ENCODE results near the gene MX2. TPM values are rescaled to one million over a fixed set of nuclear protein-coding genes. Genes with fewer than 3 reads are reported as not detected.

The MX2 gene
- total and polyA plus RNA-seq, 4 donors, result 0.69 to 4.7 (median 2.2) TPM

DNA sequence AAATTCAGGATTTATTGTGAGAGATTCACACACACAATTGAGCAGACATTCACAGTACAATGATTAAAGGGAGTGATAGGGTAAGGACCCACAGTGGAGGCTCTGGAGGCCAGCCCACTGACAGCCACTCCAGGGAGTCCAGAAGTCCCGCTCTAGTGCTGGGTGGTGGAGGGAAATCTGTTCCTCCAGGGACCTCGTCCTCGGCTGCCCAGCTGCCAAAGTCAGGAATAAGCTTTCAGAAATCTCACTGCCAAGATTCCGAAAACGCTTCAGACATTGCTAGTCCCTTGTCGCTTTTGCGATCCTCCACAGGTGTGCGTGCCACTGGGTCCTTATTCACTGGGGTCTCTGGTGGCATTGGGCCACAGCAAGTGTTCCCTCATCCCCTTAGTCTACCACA, 66.5 kb downstream of the MX2 start:
- Histone ChIP-seq H3K9me3 (ENCODE audit: control insufficient read depth in 4 of 4, low read length in 3 of 4) (no peaks in the 10 kb centered on the region), H3K9ac (ENCODE audit: low read depth in 1 of 2, low read length in 2 of 2) (peak overlapping the region in 1 of 2 donors; percentile 17), H3K4me1 (ENCODE audit: control insufficient read depth in 4 of 4, insufficient read depth in 4 of 4, low read length in 3 of 4) (peaks cover 0 to 12% (median 9%) of the 10 kb centered on the region in 4 donors), H3K4me3 (ENCODE audit: low read depth in 1 of 3, low read length in 3 of 3) (no peak overlapping the region), H3K27me3 (ENCODE audit: control insufficient read depth in 4 of 4, insufficient read depth in 4 of 4, low read length in 3 of 4) (no peaks in the 10 kb centered on the region), H3K27ac (ENCODE audit: low read depth in 1 of 2, low read length in 2 of 2) (no peak overlapping the region), H3K36me3 (ENCODE audit: control insufficient read depth in 4 of 4, insufficient read depth in 3 of 4, low read depth in 1 of 4, low read length in 3 of 4) (peaks cover 7 to 30% (median 20%) of the 10 kb centered on the region in 4 donors)
- peak; percentile 17 for DNase-seq (ENCODE audit: low spot score)
- 96% methylated on average over 8 of the region's 8 CpGs for WGBS
- TF ChIP-seq RXRA (IDR thresholded peaks at IDR 0.05), result no peak
- TF ChIP-seq EGR1 (IDR thresholded peaks at IDR 0.05; ENCODE audit: low read depth in 2 of 2), result no peak
- TF ChIP-seq NR2F2 (IDR thresholded peaks at IDR 0.05), result no peak
- no peak for TF ChIP-seq JUND (IDR thresholded peaks at IDR 0.05)
- TF ChIP-seq, protein P1, sequence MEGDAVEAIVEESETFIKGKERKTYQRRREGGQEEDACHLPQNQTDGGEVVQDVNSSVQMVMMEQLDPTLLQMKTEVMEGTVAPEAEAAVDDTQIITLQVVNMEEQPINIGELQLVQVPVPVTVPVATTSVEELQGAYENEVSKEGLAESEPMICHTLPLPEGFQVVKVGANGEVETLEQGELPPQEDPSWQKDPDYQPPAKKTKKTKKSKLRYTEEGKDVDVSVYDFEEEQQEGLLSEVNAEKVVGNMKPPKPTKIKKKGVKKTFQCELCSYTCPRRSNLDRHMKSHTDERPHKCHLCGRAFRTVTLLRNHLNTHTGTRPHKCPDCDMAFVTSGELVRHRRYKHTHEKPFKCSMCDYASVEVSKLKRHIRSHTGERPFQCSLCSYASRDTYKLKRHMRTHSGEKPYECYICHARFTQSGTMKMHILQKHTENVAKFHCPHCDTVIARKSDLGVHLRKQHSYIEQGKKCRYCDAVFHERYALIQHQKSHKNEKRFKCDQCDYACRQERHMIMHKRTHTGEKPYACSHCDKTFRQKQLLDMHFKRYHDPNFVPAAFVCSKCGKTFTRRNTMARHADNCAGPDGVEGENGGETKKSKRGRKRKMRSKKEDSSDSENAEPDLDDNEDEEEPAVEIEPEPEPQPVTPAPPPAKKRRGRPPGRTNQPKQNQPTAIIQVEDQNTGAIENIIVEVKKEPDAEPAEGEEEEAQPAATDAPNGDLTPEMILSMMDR (IDR thresholded peaks at IDR 0.05; ENCODE audit: low read depth, low read length, missing input control), result no peak
- no peak for TF ChIP-seq FOXA1 (IDR thresholded peaks at IDR 0.05)
- no peak for TF ChIP-seq FOXA2 (IDR thresholded peaks at IDR 0.05)

DNA sequence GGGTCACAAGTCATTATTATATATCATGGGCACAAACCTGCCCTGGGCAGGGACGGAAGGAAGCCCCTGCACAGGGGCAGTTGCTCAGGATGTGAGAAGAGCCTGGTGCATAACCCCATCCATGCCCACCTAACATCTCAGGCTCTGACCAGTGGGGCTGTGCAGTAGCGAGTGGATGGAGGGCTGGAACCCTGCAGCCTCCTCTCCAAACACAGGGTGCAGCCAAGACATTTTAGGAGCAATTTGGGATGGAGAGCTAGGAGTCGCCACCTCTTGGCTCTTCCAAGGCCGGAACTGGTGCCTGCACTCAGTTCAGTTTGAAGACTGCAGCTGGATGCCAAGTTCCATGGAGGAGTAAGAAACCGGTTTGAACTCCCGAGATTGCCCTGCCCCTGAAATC, 67.0 kb downstream of the MX2 start:
- no peak overlapping the region for H3K27ac ChIP-seq (ENCODE audit: low read depth in 1 of 2, low read length in 2 of 2)
- peaks cover 7 to 31% (median 23%) of the 10 kb centered on the region in 4 donors for H3K36me3 ChIP-seq (ENCODE audit: control insufficient read depth in 4 of 4, insufficient read depth in 3 of 4, low read depth in 1 of 4, low read length in 3 of 4)
- peak; percentile 8 for DNase-seq (ENCODE audit: low spot score)
- no peak overlapping the region for H3K9ac ChIP-seq (ENCODE audit: low read depth in 1 of 2, low read length in 2 of 2)
- no peaks in the 10 kb centered on the region for H3K27me3 ChIP-seq (ENCODE audit: control insufficient read depth in 4 of 4, insufficient read depth in 4 of 4, low read length in 3 of 4)
- H3K4me1 ChIP-seq (ENCODE audit: control insufficient read depth in 4 of 4, insufficient read depth in 4 of 4, low read length in 3 of 4), result peaks cover 0 to 12% (median 9%) of the 10 kb centered on the region in 4 donors
- TF ChIP-seq RAD21 (IDR thresholded peaks at IDR 0.05) (no peak), FOXA1 (IDR thresholded peaks at IDR 0.05) (no peak), HNF4G (IDR thresholded peaks at IDR 0.05) (no peak), RXRA (IDR thresholded peaks at IDR 0.05) (no peak), TAF1 (conservative IDR thresholded peaks at IDR 0.05) (no peak), GABPA (IDR thresholded peaks at IDR 0.05 in 1 of 2, conservative IDR thresholded peaks at IDR 0.05 in 1 of 2) (no peak), YY1 (IDR thresholded peaks at IDR 0.05) (no peak), FOXA2 (IDR thresholded peaks at IDR 0.05) (no peak), HNF4A (conservative IDR thresholded peaks at IDR 0.05) (no peak), SP1 (IDR thresholded peaks at IDR 0.05) (no peak), EGR1 (IDR thresholded peaks at IDR 0.05; ENCODE audit: low read depth in 2 of 2) (no peak), NR2F2 (IDR thresholded peaks at IDR 0.05) (no peak), JUND (IDR thresholded peaks at IDR 0.05) (no peak)
- TF ChIP-seq, protein P2, sequence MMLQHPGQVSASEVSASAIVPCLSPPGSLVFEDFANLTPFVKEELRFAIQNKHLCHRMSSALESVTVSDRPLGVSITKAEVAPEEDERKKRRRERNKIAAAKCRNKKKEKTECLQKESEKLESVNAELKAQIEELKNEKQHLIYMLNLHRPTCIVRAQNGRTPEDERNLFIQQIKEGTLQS (IDR thresholded peaks at IDR 0.05), result no peak
- TF ChIP-seq, protein P3, sequence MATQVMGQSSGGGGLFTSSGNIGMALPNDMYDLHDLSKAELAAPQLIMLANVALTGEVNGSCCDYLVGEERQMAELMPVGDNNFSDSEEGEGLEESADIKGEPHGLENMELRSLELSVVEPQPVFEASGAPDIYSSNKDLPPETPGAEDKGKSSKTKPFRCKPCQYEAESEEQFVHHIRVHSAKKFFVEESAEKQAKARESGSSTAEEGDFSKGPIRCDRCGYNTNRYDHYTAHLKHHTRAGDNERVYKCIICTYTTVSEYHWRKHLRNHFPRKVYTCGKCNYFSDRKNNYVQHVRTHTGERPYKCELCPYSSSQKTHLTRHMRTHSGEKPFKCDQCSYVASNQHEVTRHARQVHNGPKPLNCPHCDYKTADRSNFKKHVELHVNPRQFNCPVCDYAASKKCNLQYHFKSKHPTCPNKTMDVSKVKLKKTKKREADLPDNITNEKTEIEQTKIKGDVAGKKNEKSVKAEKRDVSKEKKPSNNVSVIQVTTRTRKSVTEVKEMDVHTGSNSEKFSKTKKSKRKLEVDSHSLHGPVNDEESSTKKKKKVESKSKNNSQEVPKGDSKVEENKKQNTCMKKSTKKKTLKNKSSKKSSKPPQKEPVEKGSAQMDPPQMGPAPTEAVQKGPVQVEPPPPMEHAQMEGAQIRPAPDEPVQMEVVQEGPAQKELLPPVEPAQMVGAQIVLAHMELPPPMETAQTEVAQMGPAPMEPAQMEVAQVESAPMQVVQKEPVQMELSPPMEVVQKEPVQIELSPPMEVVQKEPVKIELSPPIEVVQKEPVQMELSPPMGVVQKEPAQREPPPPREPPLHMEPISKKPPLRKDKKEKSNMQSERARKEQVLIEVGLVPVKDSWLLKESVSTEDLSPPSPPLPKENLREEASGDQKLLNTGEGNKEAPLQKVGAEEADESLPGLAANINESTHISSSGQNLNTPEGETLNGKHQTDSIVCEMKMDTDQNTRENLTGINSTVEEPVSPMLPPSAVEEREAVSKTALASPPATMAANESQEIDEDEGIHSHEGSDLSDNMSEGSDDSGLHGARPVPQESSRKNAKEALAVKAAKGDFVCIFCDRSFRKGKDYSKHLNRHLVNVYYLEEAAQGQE (IDR thresholded peaks at IDR 0.05), result no peak
- TF ChIP-seq, protein P1 (IDR thresholded peaks at IDR 0.05; ENCODE audit: low read depth, low read length, missing input control), result no peak
- TF ChIP-seq, protein P4, sequence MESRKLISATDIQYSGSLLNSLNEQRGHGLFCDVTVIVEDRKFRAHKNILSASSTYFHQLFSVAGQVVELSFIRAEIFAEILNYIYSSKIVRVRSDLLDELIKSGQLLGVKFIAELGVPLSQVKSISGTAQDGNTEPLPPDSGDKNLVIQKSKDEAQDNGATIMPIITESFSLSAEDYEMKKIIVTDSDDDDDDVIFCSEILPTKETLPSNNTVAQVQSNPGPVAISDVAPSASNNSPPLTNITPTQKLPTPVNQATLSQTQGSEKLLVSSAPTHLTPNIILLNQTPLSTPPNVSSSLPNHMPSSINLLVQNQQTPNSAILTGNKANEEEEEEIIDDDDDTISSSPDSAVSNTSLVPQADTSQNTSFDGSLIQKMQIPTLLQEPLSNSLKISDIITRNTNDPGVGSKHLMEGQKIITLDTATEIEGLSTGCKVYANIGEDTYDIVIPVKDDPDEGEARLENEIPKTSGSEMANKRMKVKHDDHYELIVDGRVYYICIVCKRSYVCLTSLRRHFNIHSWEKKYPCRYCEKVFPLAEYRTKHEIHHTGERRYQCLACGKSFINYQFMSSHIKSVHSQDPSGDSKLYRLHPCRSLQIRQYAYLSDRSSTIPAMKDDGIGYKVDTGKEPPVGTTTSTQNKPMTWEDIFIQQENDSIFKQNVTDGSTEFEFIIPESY (IDR thresholded peaks at IDR 0.05), result no peak
- no peaks in the 10 kb centered on the region for H3K9me3 ChIP-seq (ENCODE audit: control insufficient read depth in 4 of 4, low read length in 3 of 4)
- WGBS, result 95% methylated on average over 6 of the region's 6 CpGs
- no peak overlapping the region for H3K4me3 ChIP-seq (ENCODE audit: low read depth in 1 of 3, low read length in 3 of 3)
